Activated T-cell treated with anti-CD3 and anti-CD28 coated beads, Interleukin-2, amount 50 U/mL, for 48 hours (primary cell): ENCODE measurements around the gene LMAN1.

ENCODE experiments used
- DNase-seq, 2 experiments: peaks; one replicate each; pipeline ENCODE4 v3.0.0-alpha.2; 2020

Gene LMAN1

GRCh38 chr18:59359576-59359952, 499 bp upstream of the LMAN1 start:
- no peak for DNase-seq

GRCh38 chr18:59358414-59358711, 702 bp downstream of the LMAN1 start:
- no peak for DNase-seq

GRCh38 chr18:59357928-59358327, 1.1 kb downstream of the LMAN1 start:
- no peak for DNase-seq

- DNase-seq = no peak
Measured at GRCh38 chr18:59354731-59355130, 4.3 kb downstream of the LMAN1 start.

- no peak for DNase-seq
Measured at GRCh38 chr18:59353079-59353680, 5.9 kb downstream of the LMAN1 start.

GRCh38 chr18:59352250-59352855, 6.7 kb downstream of the LMAN1 start:
- DNase-seq = no peak

- DNase-seq = no peak
Measured at GRCh38 chr18:59345556-59345955, 13.5 kb downstream of the LMAN1 start.

GRCh38 chr18:59344996-59345395, 14.1 kb downstream of the LMAN1 start:
- no peak for DNase-seq

GRCh38 chr18:59343926-59344325, 15.1 kb downstream of the LMAN1 start:
- DNase-seq = no peak

- DNase-seq = no peak
Measured at GRCh38 chr18:59340817-59341216, 18.2 kb downstream of the LMAN1 start.

GRCh38 chr18:59340312-59340711, 18.8 kb downstream of the LMAN1 start:
- no peak for DNase-seq

- DNase-seq = no peak
Measured at GRCh38 chr18:59332986-59333385, 26.1 kb downstream of the LMAN1 start.

- no peak for DNase-seq
Measured at GRCh38 chr18:59328683-59329082, 30.4 kb downstream of the LMAN1 start.

GRCh38 chr18:59325965-59326364, 33.1 kb downstream of the LMAN1 start:
- no peak for DNase-seq

- no peak for DNase-seq
Measured at GRCh38 chr18:59324623-59324971, 34.5 kb downstream of the LMAN1 start.

- DNase-seq = no peak
Measured at GRCh38 chr18:59323931-59324622, 35.0 kb downstream of the LMAN1 start.

GRCh38 chr18:59318460-59319050, 40.5 kb downstream of the LMAN1 start, which contains the start of gene CPLX4:
Gene CPLX4, minus strand, starts transcription at chr18:59318649. Its CDS starts 187 bp downstream, at chr18:59318462.
- no peak for DNase-seq

- DNase-seq = no peak
Measured at GRCh38 chr18:59311631-59312030, 47.4 kb downstream of the LMAN1 start.

GRCh38 chr18:59308938-59309260, 50.2 kb downstream of the LMAN1 start:
- DNase-seq = no peak

- peak; percentile 82 to 85 for DNase-seq
Measured at GRCh38 chr18:59308248-59308937, 50.7 kb downstream of the LMAN1 start.

GRCh38 chr18:59306640-59307039, 52.4 kb downstream of the LMAN1 start:
- no peak for DNase-seq

- no peak for DNase-seq
Measured at GRCh38 chr18:59305295-59305694, 53.8 kb downstream of the LMAN1 start.

GRCh38 chr18:59303656-59304195, 55.3 kb downstream of the LMAN1 start:
- no peak for DNase-seq

- no peak for DNase-seq
Measured at GRCh38 chr18:59303006-59303405, 56.1 kb downstream of the LMAN1 start.
